ENCODE results near the gene RPS5.

DNA sequence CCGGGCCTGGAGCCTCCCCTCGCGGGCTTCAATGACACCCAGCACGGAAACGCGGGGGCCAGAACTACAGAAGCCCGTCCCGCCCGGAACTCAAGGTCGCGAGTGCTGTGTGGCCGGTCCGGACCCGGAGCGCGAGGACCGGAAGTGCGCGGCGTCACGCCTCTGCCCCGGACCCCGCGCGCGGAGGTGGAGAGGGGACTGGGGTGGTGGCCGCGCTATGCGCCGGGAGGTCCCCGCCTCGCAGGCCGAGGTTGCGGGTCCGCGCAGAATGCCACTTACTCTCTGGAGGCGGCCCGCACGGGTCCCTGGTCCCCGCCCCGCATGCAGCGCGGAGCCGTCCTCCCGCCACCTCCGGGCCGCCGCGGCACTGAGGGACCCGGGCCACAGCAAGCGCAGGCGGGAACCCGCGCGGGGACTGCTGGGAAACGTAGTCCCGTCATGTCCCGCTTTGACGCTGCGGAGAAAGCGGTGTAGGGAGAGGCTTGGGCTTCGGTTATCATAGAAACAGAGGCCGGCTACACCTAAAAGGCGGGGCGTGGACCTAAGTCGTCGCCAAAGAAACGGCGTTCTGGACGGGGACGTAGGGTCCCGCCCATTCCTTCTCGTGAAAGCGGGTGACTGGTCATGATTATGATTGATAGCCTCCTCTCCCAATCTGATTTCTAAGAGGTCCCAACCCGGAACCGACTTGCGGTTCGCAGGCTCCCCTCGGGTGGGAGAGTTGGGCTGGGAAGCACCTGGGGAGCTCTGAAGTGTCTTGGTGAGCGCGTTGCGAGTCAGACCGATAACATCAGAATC, 6.2 kb upstream of the RPS5 start, which contains the start of gene ZNF837:
- TF ChIP-seq, protein P1, sequence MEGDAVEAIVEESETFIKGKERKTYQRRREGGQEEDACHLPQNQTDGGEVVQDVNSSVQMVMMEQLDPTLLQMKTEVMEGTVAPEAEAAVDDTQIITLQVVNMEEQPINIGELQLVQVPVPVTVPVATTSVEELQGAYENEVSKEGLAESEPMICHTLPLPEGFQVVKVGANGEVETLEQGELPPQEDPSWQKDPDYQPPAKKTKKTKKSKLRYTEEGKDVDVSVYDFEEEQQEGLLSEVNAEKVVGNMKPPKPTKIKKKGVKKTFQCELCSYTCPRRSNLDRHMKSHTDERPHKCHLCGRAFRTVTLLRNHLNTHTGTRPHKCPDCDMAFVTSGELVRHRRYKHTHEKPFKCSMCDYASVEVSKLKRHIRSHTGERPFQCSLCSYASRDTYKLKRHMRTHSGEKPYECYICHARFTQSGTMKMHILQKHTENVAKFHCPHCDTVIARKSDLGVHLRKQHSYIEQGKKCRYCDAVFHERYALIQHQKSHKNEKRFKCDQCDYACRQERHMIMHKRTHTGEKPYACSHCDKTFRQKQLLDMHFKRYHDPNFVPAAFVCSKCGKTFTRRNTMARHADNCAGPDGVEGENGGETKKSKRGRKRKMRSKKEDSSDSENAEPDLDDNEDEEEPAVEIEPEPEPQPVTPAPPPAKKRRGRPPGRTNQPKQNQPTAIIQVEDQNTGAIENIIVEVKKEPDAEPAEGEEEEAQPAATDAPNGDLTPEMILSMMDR (IDR thresholded peaks at IDR 0.05) = no peak
- TF ChIP-seq PHF8 (IDR thresholded peaks at IDR 0.05; ENCODE audit: borderline replicate concordance, low read depth) = peak; percentile 90

Measured in A549 (cell line).